SK-N-SH treated with all-trans-retinoic acid at 6 μM for 48 hours (cell line): ENCODE measurements around the gene KIRREL2.

Source experiments
- ATAC-seq: fragments of 200-7000 bp; cut with Tn5 transposase; 3 replicates; pipeline ENCODE4 v1.9.1; 2020; ENCODE audit warnings: mild to moderate bottlenecking, moderate library complexity
- ARNTL ChIP-seq: fragments of 450-650 bp; formaldehyde crosslinking; IDR thresholded peaks from 2 replicates; pipeline ENCODE4 v1.5.0; 2020; ENCODE audit warnings: low read depth, mild to moderate bottlenecking, moderate library complexity, borderline replicate concordance
- BACH2 ChIP-seq: fragments of 250-450 bp; sonication (Bioruptor Pico); IDR thresholded peaks from 2 replicates; pipeline ENCODE4 v1.9.0; 2021; ENCODE audit warnings: mild to moderate bottlenecking, borderline replicate concordance
- CREB5 ChIP-seq: fragments of 250-450 bp; sonication (Bioruptor Pico); IDR thresholded peaks from 2 replicates; pipeline ENCODE4 v1.5.1; 2020; ENCODE audit warnings: low read depth, mild to moderate bottlenecking, moderate library complexity
- CSDC2 ChIP-seq: fragments of 250-450 bp; sonication (Bioruptor Pico); IDR thresholded peaks from 2 replicates; pipeline ENCODE4 v1.5.0; 2020; ENCODE audit warnings: mild to moderate bottlenecking, moderate library complexity
- ESRRG ChIP-seq: fragments of 250-450 bp; sonication (Bioruptor Pico); IDR thresholded peaks from 2 replicates; pipeline ENCODE4 v1.6.1; 2021; ENCODE audit warnings: mild to moderate bottlenecking
- GLIS3 ChIP-seq: fragments of 250-450 bp; sonication (Bioruptor Pico); IDR thresholded peaks from 2 replicates; pipeline ENCODE4 v1.5.0; 2020; ENCODE audit warnings: mild to moderate bottlenecking, moderate library complexity
- ISL1 ChIP-seq: fragments of 250-450 bp; sonication (Bioruptor Pico); IDR thresholded peaks from 2 replicates; pipeline ENCODE4 v2.1.2; 2022; ENCODE audit warnings: mild to moderate bottlenecking, moderate library complexity
- OSR1 ChIP-seq: fragments of 250-450 bp; sonication (Bioruptor Pico); IDR thresholded peaks from 2 replicates; pipeline ENCODE4 v1.8.0; 2022; ENCODE audit warnings: moderate library complexity, mild to moderate bottlenecking, inconsistent platforms
- PATZ1 ChIP-seq: fragments of 250-450 bp; sonication (Bioruptor Pico); IDR thresholded peaks from 2 replicates; pipeline ENCODE4 v1.8.0; 2020; ENCODE audit warnings: mild to moderate bottlenecking, moderate library complexity, borderline replicate concordance
- PPARA ChIP-seq: fragments of 250-450 bp; sonication (Bioruptor Pico); IDR thresholded peaks from 2 replicates; pipeline ENCODE4 v1.5.0; 2020; ENCODE audit warnings: mild to moderate bottlenecking, borderline replicate concordance
- RARB ChIP-seq: fragments of 250-450 bp; sonication (Bioruptor Pico); IDR thresholded peaks from 2 replicates; pipeline ENCODE4 v1.8.0; 2021; ENCODE audit warnings: mild to moderate bottlenecking, moderate library complexity
- SNAI2 ChIP-seq: fragments of 250-450 bp; sonication (Bioruptor Pico); IDR thresholded peaks from 2 replicates; pipeline ENCODE4 v1.5.0; 2020; ENCODE audit warnings: mild to moderate bottlenecking, moderate library complexity
- TCF4 ChIP-seq: fragments of 250-450 bp; sonication (Bioruptor Pico); IDR thresholded peaks from 2 replicates; pipeline ENCODE4 v1.8.0; 2021; ENCODE audit warnings: mild to moderate bottlenecking, moderate library complexity, borderline replicate concordance
- TOX ChIP-seq: fragments of 250-450 bp; sonication (Bioruptor Pico); IDR thresholded peaks from 2 replicates; pipeline ENCODE4 v1.8.0; 2021; ENCODE audit warnings: mild to moderate bottlenecking, moderate library complexity, borderline replicate concordance
- ZC3H10 ChIP-seq: fragments of 250-450 bp; sonication (Bioruptor Pico); IDR thresholded peaks from 2 replicates; pipeline ENCODE4 v1.5.1; 2021; ENCODE audit warnings: mild to moderate bottlenecking, moderate library complexity
- ZFP3 ChIP-seq: fragments of 250-450 bp; sonication (Bioruptor Pico); IDR thresholded peaks from 2 replicates; pipeline ENCODE4 v1.5.0; 2020; ENCODE audit warnings: mild to moderate bottlenecking, moderate library complexity
- ZFP30 ChIP-seq: fragments of 450-650 bp; formaldehyde crosslinking; IDR thresholded peaks from 2 replicates; pipeline ENCODE4 v1.5.0; 2022; ENCODE audit warnings: mild to moderate bottlenecking, moderate library complexity
- ZNF565 ChIP-seq: fragments of 450-650 bp; formaldehyde crosslinking; conservative IDR thresholded peaks from 2 replicates; pipeline ENCODE4 v1.5.0; 2020; ENCODE audit warnings: low read depth, mild to moderate bottlenecking, moderate library complexity
- ZNF70 ChIP-seq: fragments of 450-650 bp; formaldehyde crosslinking; IDR thresholded peaks from 2 replicates; pipeline ENCODE4 v1.5.0; 2020; ENCODE audit warnings: mild to moderate bottlenecking, moderate library complexity
- ZNF8 ChIP-seq: fragments of 450-650 bp; formaldehyde crosslinking; IDR thresholded peaks from 2 replicates; pipeline ENCODE4 v1.5.0; 2020; ENCODE audit warnings: mild to moderate bottlenecking, moderate library complexity
- TF ChIP-seq, protein P1 (sequence below): fragments of 250-450 bp; sonication (Bioruptor Pico); IDR thresholded peaks from 2 replicates; pipeline ENCODE4 v1.5.1; 2021; ENCODE audit warnings: mild to moderate bottlenecking, moderate library complexity
- TF ChIP-seq, protein P2 (sequence below): fragments of 250-450 bp; sonication (Bioruptor Pico); IDR thresholded peaks from 2 replicates; pipeline ENCODE4 v1.5.0; 2020; ENCODE audit warnings: mild to moderate bottlenecking, moderate library complexity

KIRREL2 gene

GRCh38 chr19:35879068-35879467 is 22.4 kb downstream of the KIRREL2 start:
- TF ChIP-seq ZNF8 (CRISPR knock-in tag) (no peak), ZFP30 (CRISPR knock-in tag) (no peak), SNAI2 (no peak), PPARA (no peak), ARNTL (CRISPR knock-in tag) (no peak), ESRRG (CRISPR knock-in tag) (no peak), ZNF70 (no peak), GLIS3 (CRISPR knock-in tag) (no peak), ZNF565 (CRISPR knock-in tag) (no peak), PATZ1 (CRISPR knock-in tag) (no peak), ZFP3 (CRISPR knock-in tag) (no peak), OSR1 (no peak), CREB5 (CRISPR knock-in tag) (no peak), ISL1 (no peak), ZC3H10 (CRISPR knock-in tag) (no peak), RARB (CRISPR knock-in tag) (no peak)
- TF ChIP-seq, protein P1, sequence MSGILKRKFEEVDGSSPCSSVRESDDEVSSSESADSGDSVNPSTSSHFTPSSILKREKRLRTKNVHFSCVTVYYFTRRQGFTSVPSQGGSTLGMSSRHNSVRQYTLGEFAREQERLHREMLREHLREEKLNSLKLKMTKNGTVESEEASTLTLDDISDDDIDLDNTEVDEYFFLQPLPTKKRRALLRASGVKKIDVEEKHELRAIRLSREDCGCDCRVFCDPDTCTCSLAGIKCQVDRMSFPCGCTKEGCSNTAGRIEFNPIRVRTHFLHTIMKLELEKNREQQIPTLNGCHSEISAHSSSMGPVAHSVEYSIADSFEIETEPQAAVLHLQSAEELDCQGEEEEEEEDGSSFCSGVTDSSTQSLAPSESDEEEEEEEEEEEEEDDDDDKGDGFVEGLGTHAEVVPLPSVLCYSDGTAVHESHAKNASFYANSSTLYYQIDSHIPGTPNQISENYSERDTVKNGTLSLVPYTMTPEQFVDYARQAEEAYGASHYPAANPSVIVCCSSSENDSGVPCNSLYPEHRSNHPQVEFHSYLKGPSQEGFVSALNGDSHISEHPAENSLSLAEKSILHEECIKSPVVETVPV = no peak
- TF ChIP-seq, all 23 proteins: peak for 0
- no peak for ATAC-seq

DNA sequence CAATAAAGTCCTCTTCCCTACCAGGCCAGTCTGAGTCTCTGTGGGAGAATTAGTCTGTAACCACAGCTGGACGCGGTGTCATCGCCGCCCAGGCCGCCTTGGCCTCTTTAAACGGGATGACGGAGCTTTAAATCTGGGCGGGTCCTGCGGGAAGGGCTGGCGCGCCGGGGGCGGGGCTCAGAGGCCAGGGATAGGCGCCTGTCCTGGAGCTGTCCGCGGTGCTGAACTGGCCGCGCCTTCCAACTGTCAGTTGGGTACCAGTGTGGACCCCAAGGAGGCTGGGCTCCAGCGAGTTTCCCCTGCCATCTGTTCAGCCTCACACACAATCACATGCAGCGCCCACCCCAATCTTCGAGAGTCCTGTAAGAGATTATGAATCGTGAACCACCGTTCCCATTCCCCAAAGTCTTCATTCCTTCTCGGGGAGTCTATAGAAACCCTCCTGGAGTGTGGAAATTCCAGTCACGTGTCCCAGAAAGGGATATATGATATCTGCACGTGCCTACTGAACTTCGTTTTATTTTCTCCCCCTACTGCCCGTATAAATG is 23.1 kb downstream of the KIRREL2 start:
- peak; percentile 93 for ATAC-seq

DNA sequence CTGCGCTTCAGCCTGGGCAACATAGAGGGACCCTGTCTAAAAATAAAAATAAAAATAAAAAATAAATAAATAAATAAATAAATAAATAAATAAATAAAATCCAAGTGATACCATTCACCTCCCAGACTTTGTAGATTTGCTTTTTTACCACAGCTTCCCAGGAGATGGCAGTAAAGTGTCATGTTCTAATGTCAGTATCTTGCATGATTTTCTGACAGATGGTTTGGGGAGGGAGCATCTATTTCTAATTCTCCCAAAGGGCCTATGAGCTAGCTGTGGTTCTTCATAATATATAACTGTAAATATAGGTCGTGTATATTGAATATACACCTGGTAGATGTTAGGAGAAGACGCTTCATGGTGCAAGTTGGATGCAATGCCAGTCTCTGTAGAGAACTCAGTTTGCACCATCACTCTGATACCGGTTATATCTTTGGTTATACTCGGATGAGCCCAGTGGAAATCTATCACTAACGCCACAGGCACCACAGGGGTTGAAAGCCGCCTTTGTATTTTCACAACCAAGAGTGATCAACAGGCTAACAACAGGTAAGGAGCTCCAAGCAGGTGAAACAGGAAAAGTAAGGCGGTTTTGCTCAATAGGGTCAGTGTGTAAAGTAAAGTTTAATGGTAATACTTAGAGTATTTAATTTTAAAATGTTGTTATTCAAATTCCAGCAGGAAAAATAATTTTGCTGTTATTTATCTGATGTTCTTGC is 25.6 kb downstream of the KIRREL2 start:
- peak; percentile 64 for ATAC-seq
- TF ChIP-seq ZFP3 (CRISPR knock-in tag) (no peak), ZC3H10 (CRISPR knock-in tag) (no peak), GLIS3 (CRISPR knock-in tag) (no peak), SNAI2 (no peak), BACH2 (no peak), ZNF565 (CRISPR knock-in tag) (no peak), PATZ1 (CRISPR knock-in tag) (no peak), TOX (no peak), CREB5 (CRISPR knock-in tag) (no peak), ESRRG (CRISPR knock-in tag) (no peak), OSR1 (no peak), CSDC2 (CRISPR knock-in tag) (no peak), TCF4 (CRISPR knock-in tag) (no peak), ZNF70 (no peak), ZNF8 (CRISPR knock-in tag) (no peak), RARB (CRISPR knock-in tag) (no peak), PPARA (no peak), ISL1 (no peak)
- TF ChIP-seq, protein P1 = no peak

More for the DNA sequence above, 23.1 kb downstream of the KIRREL2 start:
- TF ChIP-seq, protein P2, sequence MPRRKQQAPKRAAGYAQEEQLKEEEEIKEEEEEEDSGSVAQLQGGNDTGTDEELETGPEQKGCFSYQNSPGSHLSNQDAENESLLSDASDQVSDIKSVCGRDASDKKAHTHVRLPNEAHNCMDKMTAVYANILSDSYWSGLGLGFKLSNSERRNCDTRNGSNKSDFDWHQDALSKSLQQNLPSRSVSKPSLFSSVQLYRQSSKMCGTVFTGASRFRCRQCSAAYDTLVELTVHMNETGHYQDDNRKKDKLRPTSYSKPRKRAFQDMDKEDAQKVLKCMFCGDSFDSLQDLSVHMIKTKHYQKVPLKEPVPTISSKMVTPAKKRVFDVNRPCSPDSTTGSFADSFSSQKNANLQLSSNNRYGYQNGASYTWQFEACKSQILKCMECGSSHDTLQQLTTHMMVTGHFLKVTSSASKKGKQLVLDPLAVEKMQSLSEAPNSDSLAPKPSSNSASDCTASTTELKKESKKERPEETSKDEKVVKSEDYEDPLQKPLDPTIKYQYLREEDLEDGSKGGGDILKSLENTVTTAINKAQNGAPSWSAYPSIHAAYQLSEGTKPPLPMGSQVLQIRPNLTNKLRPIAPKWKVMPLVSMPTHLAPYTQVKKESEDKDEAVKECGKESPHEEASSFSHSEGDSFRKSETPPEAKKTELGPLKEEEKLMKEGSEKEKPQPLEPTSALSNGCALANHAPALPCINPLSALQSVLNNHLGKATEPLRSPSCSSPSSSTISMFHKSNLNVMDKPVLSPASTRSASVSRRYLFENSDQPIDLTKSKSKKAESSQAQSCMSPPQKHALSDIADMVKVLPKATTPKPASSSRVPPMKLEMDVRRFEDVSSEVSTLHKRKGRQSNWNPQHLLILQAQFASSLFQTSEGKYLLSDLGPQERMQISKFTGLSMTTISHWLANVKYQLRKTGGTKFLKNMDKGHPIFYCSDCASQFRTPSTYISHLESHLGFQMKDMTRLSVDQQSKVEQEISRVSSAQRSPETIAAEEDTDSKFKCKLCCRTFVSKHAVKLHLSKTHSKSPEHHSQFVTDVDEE = no peak
- TF ChIP-seq ZFP3 (CRISPR knock-in tag) (peak; percentile 72; the same call in 1 of the 2 replicates), CSDC2 (CRISPR knock-in tag) (peak; percentile 83; the same call in 1 of the 2 replicates)
- TF ChIP-seq, all 23 proteins: peak for 2
